Testis (tissue), 3 donors: ENCODE results near the gene SACS. TPM values are rescaled to one million over a fixed set of nuclear protein-coding genes. Genes with fewer than 3 reads are reported as not detected.

Source experiments
- DNase-seq: peaks from one replicate; pipeline ENCODE4 v3.0.0-alpha.2; 2019
- H3K27ac ChIP-seq, 2 donors: fragments of 200-600 bp; sonication (generic); one replicate each; pipeline ENCODE4 v1.5.1; 2019
- H3K27me3 ChIP-seq: fragments of 200-600 bp; sonication (generic); one replicate; pipeline ENCODE4 v1.5.1; 2019
- H3K36me3 ChIP-seq: fragments of 200-600 bp; sonication (generic); one replicate; pipeline ENCODE4 v1.5.1; 2017; ENCODE audit warnings: low read depth; ENCODE audit errors: missing control alignments
- H3K4me1 ChIP-seq: fragments of 200-600 bp; sonication (generic); one replicate; pipeline ENCODE4 v1.5.1; 2019
- H3K4me3 ChIP-seq, 2 donors: fragments of 200-600 bp; sonication (generic); one replicate each; pipeline ENCODE4 v1.5.1; 2017 to 2019
- H3K9me3 ChIP-seq: fragments of 200-600 bp; sonication (generic); one replicate; pipeline ENCODE4 v1.5.1; 2017
- CTCF ChIP-seq, 3 experiments: fragments of 450-650 bp in 2 of 3; fragments of 200-600 bp in 1 of 3; sonication (generic) in 1 of 3; IDR thresholded peaks; one replicate each; pipeline ENCODE4 v1.5.1; 2016 to 2019; ENCODE audit warnings: antibody characterized with exemption in 3 of 3, mild to moderate bottlenecking in 2 of 3, moderate library complexity in 1 of 3
- POLR2A ChIP-seq: fragments of 450-650 bp; IDR thresholded peaks from one replicate; pipeline ENCODE4 v1.6.1; 2017; ENCODE audit warnings: antibody characterized with exemption, mild to moderate bottlenecking, moderate library complexity
- WGBS, 2 donors: methylation state at CpG; one replicate each; pipeline ENCODE4 v1.1.5; 2018; 5-methylcytosine and 5-hydroxymethylcytosine counted together
- intact Hi-C: fragments of 100-400 bp; cut with DNase I; formaldehyde crosslinking; loops from one replicate; pipeline ENCODE4 v1.15.1; 2023; ENCODE audit warnings: low total_unique reads
- polyA plus RNA-seq: library from polyadenylated mRNA; stranded (reverse); fragments of 350-450 nt; fragmentation: Illumina TruSeq; extraction: RNeasy Lipid Tissue Mini Kit (QIAGEN cat#74804); gene quantifications from one replicate; pipeline ENCODE4 v1.2.3, GENCODE V29; 2014; ENCODE audit warnings: low read depth, low replicate concordance; ENCODE audit not compliant: insufficient read depth
- total RNA-seq, 2 donors: library from RNA; depleted of rRNA; stranded (reverse); fragments of >200 nt; gene quantifications; one replicate each; pipeline ENCODE4 v1.2.3, GENCODE V29; 2016

SACS gene
- total and polyA plus RNA-seq, 3 donors from 2014 or later = 8.0 to 48.3 (median 38.2) TPM

GRCh38 chr13:23344931-23345595 is 88.4 kb downstream of the SACS start:
- no peak for TF ChIP-seq POLR2A
- 61 to 81% methylated on average over 4 of the region's 4 CpGs for WGBS, 2 donors
- no peaks in the 10 kb centered on the region for H3K36me3 ChIP-seq
- DNase-seq = no peak
- peaks cover 7% of the 10 kb centered on the region for H3K4me1 ChIP-seq
- intact Hi-C loops = no loop called here
- no peak overlapping the region for H3K4me3 ChIP-seq
- no peaks in the 10 kb centered on the region for H3K9me3 ChIP-seq
- H3K27me3 ChIP-seq = no peaks in the 10 kb centered on the region
- no peak overlapping the region for H3K27ac ChIP-seq

GRCh38 chr13:23339225-23339624 is 94.3 kb downstream of the SACS start:
- no peaks in the 10 kb centered on the region for H3K9me3 ChIP-seq
- no peak overlapping the region for H3K27ac ChIP-seq
- no peak overlapping the region for H3K4me3 ChIP-seq
- TF ChIP-seq POLR2A (no peak), CTCF (IDR thresholded peaks at IDR 0.05) (no peak)
- 80 to 89% methylated on average over 1 of the region's 1 CpG for WGBS, 2 donors
- intact Hi-C loops = no loop called here
- no peaks in the 10 kb centered on the region for H3K4me1 ChIP-seq
- DNase-seq = no peak
- no peaks in the 10 kb centered on the region for H3K36me3 ChIP-seq
- no peaks in the 10 kb centered on the region for H3K27me3 ChIP-seq

GRCh38 chr13:23330356-23330755 is 103.1 kb downstream of the SACS start:
- TF ChIP-seq POLR2A (no peak), CTCF (IDR thresholded peaks at IDR 0.05) (no peak)
- intact Hi-C loops = no loop called here
- no peak overlapping the region for H3K4me3 ChIP-seq
- 64 to 75% methylated on average over 6 of the region's 6 CpGs for WGBS, 2 donors
- H3K36me3 ChIP-seq = no peaks in the 10 kb centered on the region
- peak; percentile 75 for DNase-seq
- H3K9me3 ChIP-seq = no peaks in the 10 kb centered on the region
- H3K4me1 ChIP-seq = no peaks in the 10 kb centered on the region
- H3K27me3 ChIP-seq = no peaks in the 10 kb centered on the region
- H3K27ac ChIP-seq = peak overlapping the region in 1 of 2 donors; percentile 18

- Histone ChIP-seq H3K4me3 (no peak overlapping the region), H3K27ac (no peak overlapping the region), H3K36me3 (no peaks in the 10 kb centered on the region), H3K27me3 (no peaks in the 10 kb centered on the region), H3K9me3 (no peaks in the 10 kb centered on the region), H3K4me1 (peaks cover 5% of the 10 kb centered on the region)
- TF ChIP-seq POLR2A (no peak), CTCF (IDR thresholded peaks at IDR 0.05) (no peak)
- intact Hi-C loops = no loop called here
- 78 to 81% methylated on average over 2 of the region's 2 CpGs for WGBS, 2 donors
- no peak for DNase-seq
Measured at GRCh38 chr13:23325191-23325590, 108.3 kb downstream of the SACS start.

GRCh38 chr13:23323946-23324709 is 109.4 kb downstream of the SACS start:
- intact Hi-C loops = no loop called here
- Histone ChIP-seq H3K27ac (no peak overlapping the region), H3K36me3 (no peaks in the 10 kb centered on the region), H3K4me3 (no peak overlapping the region), H3K27me3 (no peaks in the 10 kb centered on the region), H3K9me3 (no peaks in the 10 kb centered on the region), H3K4me1 (peaks cover 8% of the 10 kb centered on the region)
- no peak for DNase-seq
- 77 to 85% methylated on average over 16 to 17 of the region's 17 CpGs for WGBS, 2 donors
- no peak for TF ChIP-seq CTCF (IDR thresholded peaks at IDR 0.05)
